Stimulated activated naive CD4-positive, alpha-beta T cell treated with Interleukin-2 at 50 U/mL for 16 hours (primary cell): ENCODE measurements around the gene RO60.
A peak's percentile ranks its signal among the peaks of the same experiment; 100 is the strongest.

ENCODE experiments used
- DNase-seq: peaks from one replicate; lab custom pipeline; 2025; lab: John Stamatoyannopoulos, UW

Gene RO60

DNA sequence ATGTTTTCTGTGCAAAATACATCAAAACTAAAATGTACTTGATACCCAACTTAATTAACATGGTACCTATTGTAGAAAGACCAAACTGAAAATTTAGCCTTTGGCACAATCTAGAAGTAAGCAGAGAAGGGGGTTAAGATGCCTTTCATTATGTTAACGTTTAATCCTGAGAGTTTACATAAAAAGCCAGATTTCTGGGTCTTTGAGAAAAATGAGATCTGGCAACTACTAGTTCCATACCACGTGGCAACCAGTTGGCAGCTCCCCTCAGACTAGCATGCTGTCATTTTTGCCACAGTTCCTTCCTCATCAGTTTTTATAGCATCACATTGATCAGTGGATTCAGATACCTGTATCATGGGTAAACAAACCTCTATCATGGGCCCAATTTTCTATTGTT lies 1.5 kb downstream of the RO60 start:
- no peak for DNase-seq

DNA sequence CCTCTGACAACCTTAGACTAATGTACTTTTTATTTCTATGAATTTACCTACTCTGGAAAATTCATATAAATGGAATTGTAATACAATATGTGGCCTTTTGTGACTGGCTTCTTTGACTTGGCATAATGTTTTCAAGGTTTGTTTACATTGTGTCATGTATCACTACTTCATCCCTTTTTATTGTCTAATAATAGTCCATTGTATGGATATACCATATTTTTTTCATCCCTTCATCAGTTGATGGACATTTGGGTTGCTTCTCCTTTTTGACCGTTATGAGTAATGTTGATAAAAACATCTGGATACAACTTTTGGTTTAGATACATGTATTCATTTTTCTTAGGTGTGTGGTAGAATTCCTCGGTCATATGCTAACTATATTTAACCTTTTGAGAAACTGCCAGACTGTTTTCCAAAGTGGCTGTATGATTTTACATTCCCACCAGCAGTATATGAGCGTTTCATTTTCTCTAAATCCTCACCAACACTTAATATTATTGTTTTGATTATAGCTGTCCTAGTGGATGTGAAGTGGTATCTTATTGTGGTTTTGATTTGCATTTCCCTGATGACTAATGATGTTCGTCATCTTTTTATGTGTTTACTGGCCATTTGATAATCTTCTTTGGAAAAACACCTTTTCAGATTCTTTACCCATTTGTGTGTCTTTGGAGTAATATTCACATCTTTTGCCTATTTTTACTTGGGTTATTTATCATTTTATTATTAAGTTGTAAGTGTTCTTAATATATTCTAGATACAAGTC lies 3.5 kb downstream of the RO60 start:
- no peak for DNase-seq

GRCh38 chr1:193065954-193066353 lies 6.5 kb downstream of the RO60 start:
- no peak for DNase-seq

DNA sequence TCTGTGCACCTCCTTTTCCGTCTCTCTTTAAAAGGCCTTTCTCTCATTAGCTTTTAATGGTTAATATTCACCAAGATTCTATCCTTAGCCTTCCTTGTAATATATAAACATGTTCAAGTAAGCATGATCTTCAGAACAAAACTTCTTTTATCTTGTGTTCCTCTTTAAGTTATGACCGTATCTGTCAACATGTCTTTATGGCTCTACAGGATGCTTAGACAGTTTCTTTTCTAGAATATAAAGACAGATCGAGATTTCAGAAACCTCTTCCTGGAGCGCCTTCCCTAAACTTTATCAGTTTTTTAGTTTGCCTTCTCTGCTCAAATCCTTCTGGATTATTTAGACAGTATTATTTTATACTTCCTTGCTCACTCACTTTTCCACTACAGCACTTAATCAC lies 7.2 kb downstream of the RO60 start:
- DNase-seq = no peak

DNA sequence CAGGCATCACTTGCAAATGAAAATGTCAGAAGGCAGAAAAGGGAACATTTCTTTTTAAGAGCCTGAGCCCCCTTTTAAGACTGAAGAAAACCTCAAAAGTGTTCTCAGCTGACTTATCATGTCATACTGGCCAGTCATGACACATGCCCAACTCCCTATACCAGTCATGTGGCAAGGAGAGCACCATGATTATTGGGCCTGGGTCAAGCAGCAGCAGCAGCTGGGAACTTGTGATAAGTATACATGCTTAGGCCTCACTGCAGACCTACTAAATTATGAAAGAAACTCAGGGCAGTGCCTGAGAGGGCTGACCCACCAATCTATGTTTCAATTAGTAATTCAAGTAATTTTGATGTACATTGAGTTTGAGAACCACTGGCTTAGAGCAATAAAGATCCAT lies 8.6 kb downstream of the RO60 start:
- DNase-seq = no peak

DNA sequence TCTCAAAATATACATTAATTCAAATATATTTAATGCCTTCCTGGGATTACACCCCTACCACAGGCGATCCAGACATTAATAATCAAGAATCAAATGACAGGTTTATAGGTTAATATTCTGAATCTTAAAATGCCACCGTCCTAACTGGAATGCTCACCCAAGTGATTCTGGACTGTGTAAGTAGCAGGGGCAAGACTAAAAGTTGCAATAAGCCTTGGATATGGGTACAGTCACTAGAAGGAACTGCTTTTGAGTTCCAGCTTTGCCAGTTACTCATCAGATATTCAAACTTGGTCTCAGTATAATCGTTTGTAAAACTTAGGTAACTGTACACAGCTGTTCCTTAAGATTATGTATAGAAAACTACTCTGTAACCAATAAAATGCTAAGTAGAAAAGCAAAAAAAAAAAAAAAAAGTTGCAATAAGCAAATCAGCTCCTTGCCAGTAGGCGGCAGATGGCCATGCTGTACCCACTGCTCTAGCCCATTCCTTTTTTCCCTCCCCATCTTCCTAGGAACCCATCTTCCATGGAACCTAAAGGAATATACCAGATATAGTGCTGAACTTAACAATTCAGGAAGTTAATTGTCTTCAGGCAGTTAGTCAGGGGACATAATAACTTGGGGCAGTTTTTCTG lies 10.5 kb downstream of the RO60 start:
- no peak for DNase-seq

DNA sequence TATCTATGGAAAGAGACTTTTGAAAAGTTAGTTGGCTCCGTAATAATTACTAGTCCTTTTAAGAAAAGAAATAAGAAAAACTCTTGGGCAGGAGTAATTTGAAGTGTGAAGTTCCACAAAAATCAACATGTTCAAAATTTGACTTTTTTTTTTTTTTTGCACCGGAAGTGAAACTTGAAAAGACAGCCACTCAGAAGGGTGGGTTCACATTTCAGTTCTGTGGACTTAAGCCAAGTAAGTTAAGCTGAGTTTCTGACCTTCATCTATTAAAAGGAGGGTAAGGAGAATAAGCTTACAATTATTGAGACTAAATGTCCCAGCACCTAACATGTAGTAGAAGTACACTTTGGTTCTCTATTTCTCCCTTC lies 11.0 kb downstream of the RO60 start:
- DNase-seq = no peak

DNA sequence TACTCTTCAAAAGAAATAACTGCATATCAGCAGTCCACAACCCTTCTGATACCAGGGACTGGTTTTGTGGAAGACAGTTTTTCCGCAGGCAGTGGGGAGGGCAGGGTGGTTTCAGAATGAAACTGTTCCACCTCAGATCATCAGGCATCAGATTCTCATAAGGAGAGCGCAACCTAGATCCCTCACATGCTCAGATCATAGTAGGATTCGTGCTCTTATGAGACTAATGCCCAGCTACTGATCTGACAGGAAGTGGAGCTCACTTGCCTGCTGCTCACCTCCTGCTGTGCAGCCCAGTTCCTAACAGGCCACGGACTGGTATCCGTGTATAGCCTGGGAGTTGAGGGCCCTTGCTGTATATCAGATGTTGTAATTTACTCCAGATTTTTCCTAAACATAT lies 11.5 kb downstream of the RO60 start:
- DNase-seq = no peak

- DNase-seq = no peak
Observed at GRCh38 chr1:193077991-193078390, 18.6 kb downstream of the RO60 start.

DNA sequence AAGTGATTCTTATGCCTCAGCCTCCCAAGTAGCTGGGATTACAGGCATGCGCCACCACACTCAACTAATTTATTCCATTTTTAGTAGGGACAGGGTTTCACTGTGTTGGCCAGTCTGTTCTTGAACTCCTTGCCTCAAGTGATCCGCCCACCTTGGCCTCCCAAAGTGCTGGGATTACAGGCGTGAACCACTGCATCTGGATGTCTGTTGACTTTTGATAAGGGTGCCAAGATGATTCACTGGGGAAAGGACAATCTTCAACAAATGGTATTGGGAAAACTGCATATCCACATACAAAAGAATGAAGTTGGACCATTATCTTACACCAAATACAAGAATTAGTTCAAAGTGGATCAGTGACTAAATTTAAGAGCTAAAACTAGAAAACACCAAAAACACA lies 19.8 kb downstream of the RO60 start:
- no peak for DNase-seq

DNA sequence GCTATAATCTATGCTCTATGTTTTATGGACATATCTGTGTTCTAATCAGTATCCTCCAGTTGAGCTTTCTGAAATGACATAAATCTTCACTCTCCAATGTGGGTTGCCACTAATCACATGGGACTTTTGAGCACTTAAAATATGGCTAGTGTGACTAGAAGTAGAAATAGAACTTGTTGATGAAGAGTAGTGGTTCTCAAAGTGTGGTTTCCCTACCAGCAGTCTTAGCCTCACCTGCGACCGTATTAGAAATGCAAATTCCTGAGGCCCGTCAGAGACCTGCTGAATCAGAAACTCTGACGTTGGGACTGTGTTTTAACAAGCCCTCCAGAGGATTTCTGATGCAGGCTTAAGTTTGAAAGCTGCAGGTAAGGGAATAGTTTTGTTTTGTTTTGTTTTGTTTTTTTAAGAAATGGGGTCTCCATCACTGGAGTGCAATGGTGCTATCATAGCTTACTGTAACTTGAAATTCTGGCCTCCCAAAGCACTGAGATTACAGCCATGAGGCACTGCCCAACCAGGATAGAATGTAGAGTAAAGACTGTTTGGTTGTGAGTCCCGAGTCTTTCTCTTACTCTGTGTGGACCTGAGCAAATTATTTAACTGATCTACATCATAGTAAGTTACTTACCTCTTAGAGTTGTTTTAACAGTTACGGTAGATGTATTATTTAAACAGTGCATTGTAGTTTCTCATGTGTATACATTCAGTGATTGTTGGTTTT lies 24.1 kb downstream of the RO60 start:
- DNase-seq = no peak

DNA sequence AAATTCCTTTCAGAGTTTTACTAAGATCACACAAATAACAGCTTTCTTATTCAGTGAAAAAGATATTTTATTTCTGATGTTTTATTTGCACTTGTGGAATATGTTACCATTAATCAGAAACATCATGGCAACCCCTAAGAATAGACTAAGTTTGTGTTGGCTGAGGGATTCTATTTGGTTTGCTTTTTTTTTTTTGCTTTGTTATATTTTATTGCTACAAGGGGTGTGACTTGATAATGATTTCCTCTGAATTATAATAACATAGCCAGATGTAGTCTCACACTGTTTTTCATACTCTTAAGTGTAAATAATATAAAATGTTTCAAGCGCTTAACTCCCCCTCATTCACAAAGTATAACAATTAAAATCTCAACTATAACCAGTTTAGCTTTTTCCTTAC lies 25.9 kb downstream of the RO60 start:
- DNase-seq = no peak

DNA sequence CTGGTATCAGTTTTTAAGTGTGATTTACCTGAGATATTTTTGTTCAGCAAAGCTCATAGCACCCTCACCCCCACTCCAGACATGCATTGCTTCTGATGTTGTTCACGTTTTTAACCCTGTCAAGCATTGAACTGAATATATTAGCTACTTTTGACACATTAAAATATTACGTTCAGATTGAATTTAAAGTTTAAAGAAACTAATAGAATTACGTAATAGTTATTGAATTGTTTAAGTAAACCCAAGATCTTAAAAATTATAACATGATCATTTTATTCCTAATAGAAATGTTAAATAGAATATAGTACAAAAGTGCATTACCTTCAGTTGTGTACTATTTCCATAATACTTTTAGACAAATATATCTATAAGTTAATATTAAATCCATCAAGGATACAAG lies 26.9 kb downstream of the RO60 start:
- no peak for DNase-seq

DNA sequence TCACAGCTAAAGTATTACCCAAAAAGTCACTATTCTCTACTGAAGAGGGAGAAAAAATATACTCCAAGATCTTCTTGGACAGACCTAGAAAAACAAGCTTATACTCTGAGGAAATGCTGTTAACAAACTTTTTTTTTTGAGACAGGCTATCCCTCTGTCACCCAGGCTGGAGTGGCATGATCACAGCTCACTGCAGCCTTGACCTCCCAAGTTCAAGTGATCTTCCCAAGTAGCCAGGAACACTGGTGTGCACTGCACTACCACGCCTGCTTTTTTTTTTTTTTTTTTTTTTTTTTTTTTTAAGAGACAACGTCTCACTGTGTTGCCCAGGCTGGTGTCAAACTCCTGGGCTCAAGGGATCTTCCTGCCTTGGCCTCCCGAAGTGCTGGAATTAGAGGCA lies 28.5 kb downstream of the RO60 start:
- no peak for DNase-seq

- no peak for DNase-seq
Observed at GRCh38 chr1:193090865-193091264, 31.5 kb downstream of the RO60 start.

DNA sequence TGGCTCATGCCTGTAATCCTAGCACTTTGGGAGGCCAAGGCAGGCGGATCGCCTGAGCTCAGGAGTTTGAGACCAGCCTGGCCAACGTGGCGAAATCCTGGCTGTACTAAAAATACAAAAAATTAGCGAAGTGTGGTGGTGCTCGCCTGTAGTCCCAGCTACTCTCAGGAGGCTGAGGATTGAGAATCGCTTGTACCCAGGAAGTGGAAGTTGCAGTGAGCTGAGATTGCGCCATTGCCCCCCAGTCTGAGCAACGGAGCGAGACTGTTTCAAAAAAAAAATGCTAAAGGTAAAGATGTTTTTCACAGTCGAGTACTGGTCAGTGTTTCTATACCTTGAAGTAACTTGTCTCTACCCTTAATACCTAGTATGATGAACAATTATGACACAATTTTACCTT lies 34.7 kb downstream of the RO60 start:
- DNase-seq = no peak

GRCh38 chr1:193102662-193103061 lies 43.2 kb downstream of the RO60 start:
- DNase-seq = no peak

GRCh38 chr1:193103759-193104501 lies 44.5 kb downstream of the RO60 start:
- no peak for DNase-seq

DNA sequence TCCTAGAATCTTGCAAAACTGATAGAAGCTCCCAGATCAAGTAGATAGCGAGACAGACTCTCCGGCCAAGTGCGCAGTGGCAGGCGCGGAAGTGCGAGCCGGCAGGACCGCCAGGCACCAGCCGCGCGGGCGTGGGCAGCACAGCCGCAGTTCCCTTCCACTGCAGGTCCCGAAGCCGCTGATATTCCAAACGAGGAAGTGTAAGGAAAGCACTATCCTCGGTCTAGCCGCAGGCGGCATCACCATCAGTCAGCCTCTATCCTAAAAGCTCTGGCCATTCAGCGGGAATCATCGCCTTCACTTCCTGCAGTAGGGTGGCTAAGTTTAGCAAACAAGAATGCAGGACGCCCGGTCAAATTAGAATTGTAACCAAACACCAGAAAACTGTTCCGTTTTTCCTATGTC lies 45.1 kb downstream of the RO60 start:
- peak; percentile 3 for DNase-seq

DNA sequence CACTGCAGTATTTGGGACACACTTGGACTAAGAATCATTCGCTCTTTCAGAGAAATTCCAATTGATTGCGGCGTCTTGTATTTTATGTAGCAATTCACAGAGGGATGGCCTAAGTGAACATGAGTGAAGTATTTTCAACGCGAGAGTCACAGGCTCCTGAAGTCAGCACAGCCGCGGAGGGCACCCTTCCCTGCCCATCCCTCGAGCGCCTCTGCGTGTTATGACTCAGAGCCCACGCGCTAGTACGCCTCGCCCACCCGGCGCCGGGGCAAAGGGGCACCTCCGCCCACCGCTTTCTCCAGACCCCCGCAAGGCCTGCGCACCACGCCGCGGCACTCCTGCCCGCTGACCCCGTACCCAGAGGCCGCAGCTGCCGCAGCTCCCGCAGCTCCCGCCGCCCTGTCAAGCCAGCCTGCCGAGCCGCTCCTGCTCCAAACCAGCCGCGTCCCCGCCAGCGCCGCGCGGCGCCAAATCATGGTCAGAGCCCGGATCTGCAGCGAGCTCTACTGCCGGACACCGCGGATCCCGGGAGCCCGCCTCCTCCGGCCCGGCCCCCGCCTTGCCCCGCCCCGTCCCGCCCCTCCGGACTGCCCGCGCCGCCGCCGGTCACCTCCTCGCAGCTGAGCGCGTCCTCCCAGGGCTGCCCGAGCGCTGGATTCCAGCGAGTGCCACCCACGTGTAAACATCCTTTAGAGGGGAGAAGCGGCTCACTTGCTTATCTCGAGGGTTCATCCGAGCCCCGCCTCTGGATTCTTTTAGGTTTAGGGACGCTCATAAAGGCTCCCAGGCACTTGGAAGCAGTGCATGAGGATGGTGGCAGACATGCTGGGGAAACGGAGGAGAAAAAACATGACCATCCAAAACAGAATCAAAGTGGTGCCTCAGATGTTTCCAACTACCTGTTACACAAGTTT lies 45.8 kb downstream of the RO60 start, which contains the start of gene GLRX2:
Gene GLRX2 (minus strand): TSS at position 508 of the 914 bp plus-strand sequence. CDS start 32 bp downstream, at position 476.
- DNase-seq = peak; percentile 58

- DNase-seq = no peak
Observed at GRCh38 chr1:193105821-193106177, 46.4 kb downstream of the RO60 start.

DNA sequence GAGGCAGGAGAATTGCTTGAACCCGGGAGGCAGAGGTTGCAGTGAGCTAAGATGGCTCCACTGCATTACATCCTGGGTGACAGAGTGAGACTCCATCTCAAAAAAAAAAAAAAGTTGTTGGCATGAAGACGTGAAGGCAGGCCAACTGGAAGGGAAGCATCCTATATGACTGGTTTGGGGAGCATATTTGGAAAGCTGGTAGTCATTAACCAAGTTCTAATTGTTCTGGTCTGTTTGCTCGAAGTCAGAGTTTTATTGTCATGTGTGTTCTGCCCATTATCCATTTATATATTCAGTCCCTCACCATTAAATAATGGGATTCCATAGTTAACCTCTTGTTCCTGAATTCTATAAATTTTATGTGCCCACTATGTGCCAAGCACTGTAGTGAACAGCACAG lies 49.1 kb downstream of the RO60 start:
- DNase-seq = no peak
